GM19351 (cell line): Measurements from ENCODE around the gene JPT2.

Experiments used
- ATAC-seq: cut with Tn5 transposase; IDR thresholded peaks from one replicate; pipeline ENCODE4 v1.9.1; 2021; ENCODE audit warnings: mild to moderate bottlenecking, moderate library complexity; ENCODE audit not compliant: unreplicated experiment

JPT2 gene

GRCh38 chr16:1749152-1750117 is 71.4 kb downstream of the JPT2 start:
- no peak for ATAC-seq
